GM21526 (cell line): ENCODE data around the gene NISCH.
"Not testable (repeated sequence)": the region's sequence is repeated elsewhere in the genome, so short reads cannot be mapped to it uniquely, and the experiment has no call there.

Experiments
- ATAC-seq: cut with Tn5 transposase; IDR thresholded peaks from one replicate; pipeline ENCODE4 v1.9.1; 2021; ENCODE audit warnings: moderate library complexity; ENCODE audit not compliant: unreplicated experiment, low FRiP score

The NISCH gene

GRCh38 chr3:52523386-52524257 lies 68.2 kb downstream of the NISCH start:
- no peak for ATAC-seq

- no peak for ATAC-seq
Measured at GRCh38 chr3:52524258-52524751, 68.9 kb downstream of the NISCH start.

GRCh38 chr3:52524752-52525679 lies 69.6 kb downstream of the NISCH start:
- ATAC-seq: no peak

GRCh38 chr3:52525680-52526561 lies 70.5 kb downstream of the NISCH start:
- no peak for ATAC-seq

- not testable (repeated sequence) for ATAC-seq
Measured at GRCh38 chr3:52526671-52527038, 71.3 kb downstream of the NISCH start.

- no peak for ATAC-seq
Measured at GRCh38 chr3:52527039-52527731, 71.8 kb downstream of the NISCH start.

GRCh38 chr3:52527732-52528585 lies 72.6 kb downstream of the NISCH start:
- ATAC-seq: no peak

- no peak for ATAC-seq
Measured at GRCh38 chr3:52528586-52529375, 73.4 kb downstream of the NISCH start.

- no peak for ATAC-seq
Measured at GRCh38 chr3:52529376-52530333, 74.3 kb downstream of the NISCH start.

GRCh38 chr3:52530918-52531826 lies 75.8 kb downstream of the NISCH start:
- ATAC-seq: no peak

GRCh38 chr3:52531860-52532516 lies 76.6 kb downstream of the NISCH start:
- ATAC-seq: no peak

- no peak for ATAC-seq
Measured at GRCh38 chr3:52532517-52532837, 77.1 kb downstream of the NISCH start.

GRCh38 chr3:52532838-52533622 lies 77.6 kb downstream of the NISCH start:
- ATAC-seq: no peak

- ATAC-seq: no peak
Measured at GRCh38 chr3:52533623-52534280, 78.3 kb downstream of the NISCH start, which contains the start of gene NT5DC2. TSS of gene NT5DC2 (minus strand) at chr3:52533857. CDS start at chr3:52533737, 120 bp downstream.
